Liver (tissue), 3 donors: ENCODE measurements around the gene HSPG2.

ENCODE experiments used
- CTCF ChIP-seq: fragments of 150-350 bp; IDR thresholded peaks from 2 replicates; pipeline ENCODE4 v1.5.1; 2017; ENCODE audit warnings: improper control_type of control experiment, low read depth, low read length; ENCODE audit not compliant: missing input control
- EGR1 ChIP-seq, 2 donors: IDR thresholded peaks; 2 replicates each; pipeline ENCODE4 v1.6.1; 2016 to 2018; ENCODE audit warnings: antibody characterized with exemption in 2 of 2, low read depth in 2 of 2
- FOXA1 ChIP-seq: IDR thresholded peaks from 2 replicates; pipeline ENCODE4 v1.6.1; 2016; ENCODE audit warnings: antibody characterized with exemption
- HNF4G ChIP-seq: IDR thresholded peaks from 2 replicates; pipeline ENCODE4 v1.6.1; 2016; ENCODE audit warnings: antibody characterized with exemption
- JUND ChIP-seq, 2 donors: IDR thresholded peaks; 2 replicates each; pipeline ENCODE4 v1.6.1; 2016; ENCODE audit warnings: antibody characterized with exemption in 2 of 2
- RAD21 ChIP-seq, 2 donors: IDR thresholded peaks; 2 replicates each; pipeline ENCODE4 v1.6.1; 2016; ENCODE audit warnings: antibody characterized with exemption in 2 of 2, mild to moderate bottlenecking in 2 of 2
- REST ChIP-seq: IDR thresholded peaks from 2 replicates; pipeline ENCODE4 v1.6.1; 2016; ENCODE audit warnings: antibody characterized with exemption, mild to moderate bottlenecking
- RXRA ChIP-seq, 2 donors: IDR thresholded peaks; 2 replicates each; pipeline ENCODE4 v1.6.1; 2017 to 2018; ENCODE audit warnings: antibody characterized with exemption in 2 of 2, mild to moderate bottlenecking in 1 of 2
- YY1 ChIP-seq: IDR thresholded peaks from 2 replicates; pipeline ENCODE4 v1.6.1; 2016; ENCODE audit warnings: antibody characterized with exemption, mild to moderate bottlenecking
- ZBTB33 ChIP-seq: IDR thresholded peaks from 2 replicates; pipeline ENCODE4 v1.6.1; 2016; ENCODE audit warnings: antibody characterized with exemption
- donor health status: healthy.
- donor health status: healthy.

DNA sequence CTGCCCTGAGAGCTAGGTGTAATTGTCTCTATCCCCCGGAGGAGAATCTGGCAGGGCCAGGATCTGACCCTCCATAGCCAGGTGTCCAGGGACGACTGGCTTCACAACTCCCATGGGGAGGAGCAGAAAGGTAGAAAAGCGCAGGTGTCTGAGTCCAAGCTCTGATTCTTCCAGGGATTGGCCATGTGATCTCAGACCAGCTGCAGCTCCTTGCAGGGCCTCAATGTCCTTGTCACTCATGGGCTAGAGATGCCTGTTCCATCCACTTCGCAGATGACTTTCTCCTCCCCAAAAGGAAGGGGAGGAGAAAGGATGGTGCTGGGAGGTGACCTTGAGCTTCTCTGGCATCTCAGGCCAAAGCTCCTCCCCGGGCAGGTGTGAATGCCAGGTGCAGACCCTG is 22.7 kb downstream of the HSPG2 start:
- TF ChIP-seq RAD21 (IDR thresholded peaks at IDR 0.05) (no peak), ZBTB33 (no peak), CTCF (no peak), JUND (IDR thresholded peaks at IDR 0.05) (no peak), EGR1 (IDR thresholded peaks at IDR 0.05; ENCODE audit: low read depth in 2 of 2) (no peak), REST (no peak), YY1 (no peak), HNF4G (no peak), RXRA (IDR thresholded peaks at IDR 0.05) (no peak), FOXA1 (no peak)
